Omental fat pad (tissue), 4 donors: ENCODE measurements around the gene TAOK1. TPM values are rescaled to one million over a fixed set of nuclear protein-coding genes. Genes with fewer than 3 reads are reported as not detected.

Source experiments
- ATAC-seq: fragments of 150-250 bp; one replicate; pipeline ENCODE4 v1.9.1; 2016; ENCODE audit warnings: mild to moderate bottlenecking, moderate library complexity; ENCODE audit not compliant: low FRiP score
- DNase-seq: peaks from one replicate; pipeline ENCODE4 v3.0.0-alpha.2; 2019; ENCODE audit warnings: low spot score
- CTCF ChIP-seq, 3 donors: fragments of 450-650 bp; IDR thresholded peaks; one replicate each; pipeline ENCODE4 v1.5.1; 2016 to 2017; ENCODE audit warnings: antibody characterized with exemption in 3 of 3, mild to moderate bottlenecking in 3 of 3, moderate library complexity in 2 of 3
- total RNA-seq, 4 donors: library from RNA; depleted of rRNA; stranded (reverse); fragments of >200 nt; gene quantifications; one replicate each; pipeline ENCODE4 v1.1.0, GENCODE V29; 2016

The TAOK1 gene
- total RNA-seq, 4 donors from 2014 or later = 60.3 to 84.2 (median 64.3) TPM

GRCh38 chr17:29378500-29378899 lies 11.7 kb upstream of the TAOK1 start:
- ATAC-seq (no peak), DNase-seq (no peak)

GRCh38 chr17:29379084-29379991 lies 10.8 kb upstream of the TAOK1 start:
- DNase-seq (no peak), ATAC-seq (no peak)
- no peak for TF ChIP-seq CTCF (IDR thresholded peaks at IDR 0.05)

More at GRCh38 chr17:29378500-29378899, 11.7 kb upstream of the TAOK1 start:
- no peak for TF ChIP-seq CTCF (IDR thresholded peaks at IDR 0.05)

GRCh38 chr17:29383686-29384085 lies 6.5 kb upstream of the TAOK1 start:
- ATAC-seq (no peak), DNase-seq (no peak)
- no peak for TF ChIP-seq CTCF (IDR thresholded peaks at IDR 0.05)

- ATAC-seq (no peak), DNase-seq (no peak)
- TF ChIP-seq CTCF (IDR thresholded peaks at IDR 0.05) = no peak
Observed at GRCh38 chr17:29384901-29385300, 5.3 kb upstream of the TAOK1 start.

GRCh38 chr17:29386760-29387159 lies 3.4 kb upstream of the TAOK1 start:
- DNase-seq = no peak
- ATAC-seq = no peak
- TF ChIP-seq CTCF (IDR thresholded peaks at IDR 0.05) = no peak

- ATAC-seq (no peak), DNase-seq (no peak)
- TF ChIP-seq CTCF (IDR thresholded peaks at IDR 0.05) = no peak
Observed at GRCh38 chr17:29388937-29389336, 1.2 kb upstream of the TAOK1 start.
